Measurements from ENCODE around the gene EPB41L4A. TPM values are rescaled to one million over a fixed set of nuclear protein-coding genes. Genes with fewer than 3 reads are reported as not detected.

The EPB41L4A gene
- total RNA-seq, 1 experiment from 2014 or later, result 28.6 TPM

DNA sequence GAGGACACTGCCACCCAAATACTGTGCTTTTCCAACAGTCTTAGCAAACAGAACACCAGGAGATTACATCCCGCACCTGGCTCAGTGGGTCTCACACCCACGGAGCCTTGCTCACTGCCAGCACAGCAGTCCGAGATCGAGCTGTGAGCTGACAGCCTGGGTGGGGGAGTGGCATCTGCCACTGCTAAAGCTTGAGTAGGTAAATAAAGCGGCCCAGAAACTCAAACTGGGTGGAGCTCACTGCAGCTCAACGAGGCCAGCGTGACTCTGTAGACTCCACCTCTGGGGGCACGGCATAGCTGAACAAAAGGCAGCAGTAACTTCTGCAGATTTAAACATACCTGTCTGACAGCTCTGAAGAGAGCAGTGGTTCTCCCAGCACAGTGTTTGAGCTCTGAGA is 28.8 kb downstream of the EPB41L4A start:
- Mint-ChIP-seq H3K4me3 (ENCODE audit: low read depth, unreplicated experiment) (peak overlapping the region; percentile 62), H3K36me3 (ENCODE audit: insufficient read depth, unreplicated experiment) (peaks cover 2% of the 10 kb centered on the region), H3K27me3 (ENCODE audit: unreplicated experiment) (no peaks in the 10 kb centered on the region), H3K4me1 (ENCODE audit: low read depth, unreplicated experiment) (peaks cover 26% of the 10 kb centered on the region), H3K27ac (ENCODE audit: unreplicated experiment) (no peak overlapping the region), H3K9me3 (ENCODE audit: low read depth, unreplicated experiment) (no peaks in the 10 kb centered on the region)
- CTCF ChIA-PET, result interaction anchor here (0.7 kb wide), 1 partner anchor 27 kb away, joined by 4 read pairs; no protein-coding TSS in a partner anchor
- no peak for TF ChIP-seq CTCF (IDR thresholded peaks at IDR 0.05; ENCODE audit: unreplicated experiment)
- intact Hi-C loops (cut with micrococcal nuclease; ENCODE audit: unreplicated experiment), result no loop called here
- BruUV-seq (replicated peaks), result no TSS peak
- DNase-seq, result peak; percentile 75

DNA sequence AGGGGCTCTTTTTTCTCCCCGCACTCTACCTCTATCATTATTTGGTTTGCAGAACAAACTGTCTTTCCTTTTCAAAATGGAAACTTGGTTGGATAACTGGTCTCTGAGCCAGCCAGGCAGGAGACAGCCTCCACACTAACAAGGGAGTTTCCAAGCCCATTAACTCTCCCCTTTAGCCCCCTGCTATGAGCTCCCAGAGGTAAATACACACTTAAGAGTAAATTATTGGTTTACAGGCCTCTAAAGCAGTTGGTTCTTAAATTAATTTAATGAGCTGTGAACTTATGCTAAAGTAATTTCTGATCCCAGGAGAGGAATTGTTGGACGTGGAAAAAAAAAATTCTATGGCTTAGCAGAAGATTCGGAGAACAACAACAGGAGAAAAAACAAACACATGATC is 30.3 kb downstream of the EPB41L4A start:
- no peaks in the 10 kb centered on the region for H3K36me3 Mint-ChIP-seq (ENCODE audit: insufficient read depth, unreplicated experiment)
- H3K27me3 Mint-ChIP-seq (ENCODE audit: unreplicated experiment), result no peaks in the 10 kb centered on the region
- no TSS peak for BruUV-seq (replicated peaks)
- intact Hi-C loops (cut with micrococcal nuclease; ENCODE audit: unreplicated experiment), result no loop called here
- H3K9me3 Mint-ChIP-seq (ENCODE audit: low read depth, unreplicated experiment), result no peaks in the 10 kb centered on the region
- TF ChIP-seq CTCF (IDR thresholded peaks at IDR 0.05; ENCODE audit: unreplicated experiment), result no peak
- no peak overlapping the region for H3K4me3 Mint-ChIP-seq (ENCODE audit: low read depth, unreplicated experiment)
- CTCF ChIA-PET, result interaction anchor here (0.9 to 1.1 kb wide), 3 partner anchors 10 to 32 kb away, joined by 3 to 6 read pairs (median 4); no protein-coding TSS in a partner anchor
- no peak overlapping the region for H3K27ac Mint-ChIP-seq (ENCODE audit: unreplicated experiment)
- peaks cover 26% of the 10 kb centered on the region for H3K4me1 Mint-ChIP-seq (ENCODE audit: low read depth, unreplicated experiment)
- DNase-seq, result no peak

- Mint-ChIP-seq H3K27ac (ENCODE audit: unreplicated experiment) (no peak overlapping the region), H3K9me3 (ENCODE audit: low read depth, unreplicated experiment) (no peaks in the 10 kb centered on the region), H3K36me3 (ENCODE audit: insufficient read depth, unreplicated experiment) (no peaks in the 10 kb centered on the region), H3K4me3 (ENCODE audit: low read depth, unreplicated experiment) (no peak overlapping the region), H3K27me3 (ENCODE audit: unreplicated experiment) (no peaks in the 10 kb centered on the region), H3K4me1 (ENCODE audit: low read depth, unreplicated experiment) (peaks cover 26% of the 10 kb centered on the region)
- CTCF ChIA-PET, result interaction anchor here (1.1 to 1.5 kb wide), 2 partner anchors 29 to 32 kb away, joined by 4 to 6 read pairs; no protein-coding TSS in a partner anchor
- no TSS peak for BruUV-seq (replicated peaks)
- DNase-seq, result peak; percentile 11
- no peak for TF ChIP-seq CTCF (IDR thresholded peaks at IDR 0.05; ENCODE audit: unreplicated experiment)
- intact Hi-C loops (cut with micrococcal nuclease; ENCODE audit: unreplicated experiment), result no loop called here
These were observed 31.0 kb downstream of the EPB41L4A start for GRCh38 chr5:112388074-112388473.

GRCh38 chr5:112386766-112387165 is 32.3 kb downstream of the EPB41L4A start:
- CTCF ChIA-PET, result interaction anchor here (1.5 kb wide), 1 partner anchor 28 kb away, joined by 4 read pairs; no protein-coding TSS in a partner anchor
- Mint-ChIP-seq H3K27me3 (ENCODE audit: unreplicated experiment) (no peaks in the 10 kb centered on the region), H3K27ac (ENCODE audit: unreplicated experiment) (no peak overlapping the region), H3K36me3 (ENCODE audit: insufficient read depth, unreplicated experiment) (no peaks in the 10 kb centered on the region), H3K9me3 (ENCODE audit: low read depth, unreplicated experiment) (no peaks in the 10 kb centered on the region), H3K4me3 (ENCODE audit: low read depth, unreplicated experiment) (no peak overlapping the region), H3K4me1 (ENCODE audit: low read depth, unreplicated experiment) (peaks cover 26% of the 10 kb centered on the region)
- no peak for TF ChIP-seq CTCF (IDR thresholded peaks at IDR 0.05; ENCODE audit: unreplicated experiment)
- no TSS peak for BruUV-seq (replicated peaks)
- no peak for DNase-seq
- intact Hi-C loops (cut with micrococcal nuclease; ENCODE audit: unreplicated experiment), result no loop called here
